Liver (tissue), 3 donors: ENCODE data around the gene LRRC8A.

Experiments used
- CTCF ChIP-seq: fragments of 150-350 bp; IDR thresholded peaks from 2 replicates; pipeline ENCODE4 v1.5.1; 2017; ENCODE audit warnings: improper control_type of control experiment, low read depth, low read length; ENCODE audit not compliant: missing input control
- EGR1 ChIP-seq, 2 donors: IDR thresholded peaks; 2 replicates each; pipeline ENCODE4 v1.6.1; 2016 to 2018; ENCODE audit warnings: antibody characterized with exemption in 2 of 2, low read depth in 2 of 2
- FOXA1 ChIP-seq: IDR thresholded peaks from 2 replicates; pipeline ENCODE4 v1.6.1; 2016; ENCODE audit warnings: antibody characterized with exemption
- FOXA2 ChIP-seq: IDR thresholded peaks from 2 replicates; pipeline ENCODE4 v1.6.1; 2016; ENCODE audit warnings: antibody characterized with exemption
- GABPA ChIP-seq, 2 donors: IDR thresholded peaks in 1 of 2; conservative IDR thresholded peaks in 1 of 2; 2 replicates each; pipeline ENCODE4 v1.6.1; 2016; ENCODE audit warnings: antibody characterized with exemption in 2 of 2, mild to moderate bottlenecking in 1 of 2, moderate library complexity in 1 of 2
- HNF4G ChIP-seq: IDR thresholded peaks from 2 replicates; pipeline ENCODE4 v1.6.1; 2016; ENCODE audit warnings: antibody characterized with exemption
- MAX ChIP-seq: IDR thresholded peaks from 2 replicates; pipeline ENCODE4 v1.6.1; 2016; ENCODE audit warnings: antibody characterized with exemption
- NR2F2 ChIP-seq: IDR thresholded peaks from 2 replicates; pipeline ENCODE4 v1.6.1; 2016; ENCODE audit warnings: antibody characterized with exemption
- RAD21 ChIP-seq, 2 donors: IDR thresholded peaks; 2 replicates each; pipeline ENCODE4 v1.6.1; 2016; ENCODE audit warnings: antibody characterized with exemption in 2 of 2, mild to moderate bottlenecking in 2 of 2
- REST ChIP-seq: IDR thresholded peaks from 2 replicates; pipeline ENCODE4 v1.6.1; 2016; ENCODE audit warnings: antibody characterized with exemption, mild to moderate bottlenecking
- RXRA ChIP-seq, 2 donors: IDR thresholded peaks; 2 replicates each; pipeline ENCODE4 v1.6.1; 2017 to 2018; ENCODE audit warnings: antibody characterized with exemption in 2 of 2, mild to moderate bottlenecking in 1 of 2
- SP1 ChIP-seq: IDR thresholded peaks from 2 replicates; pipeline ENCODE4 v1.6.1; 2018; ENCODE audit warnings: antibody characterized with exemption, mild to moderate bottlenecking
- TAF1 ChIP-seq: conservative IDR thresholded peaks from 2 replicates; pipeline ENCODE4 v1.6.1; 2016; ENCODE audit warnings: antibody characterized with exemption, mild to moderate bottlenecking
- ZBTB33 ChIP-seq: IDR thresholded peaks from 2 replicates; pipeline ENCODE4 v1.6.1; 2016; ENCODE audit warnings: antibody characterized with exemption
- donor health status: healthy.
- donor health status: healthy.

- TF ChIP-seq CTCF (no peak), GABPA (IDR thresholded peaks at IDR 0.05 in 1 of 2, conservative IDR thresholded peaks at IDR 0.05 in 1 of 2) (no peak), EGR1 (IDR thresholded peaks at IDR 0.05; ENCODE audit: low read depth in 2 of 2) (no peak), TAF1 (no peak), SP1 (no peak), REST (no peak), RAD21 (IDR thresholded peaks at IDR 0.05) (no peak), MAX (no peak), NR2F2 (no peak), FOXA1 (no peak), RXRA (IDR thresholded peaks at IDR 0.05) (no peak), ZBTB33 (no peak), FOXA2 (no peak), HNF4G (no peak)
These were observed 47.6 kb downstream of the LRRC8A start for GRCh38 chr9:128929560-128929959.
